ENCODE results near the gene AEBP2.
"Not testable (repeated sequence)": the region's sequence is repeated elsewhere in the genome, so short reads cannot be mapped to it uniquely, and the experiment has no call there.

Gene AEBP2

GRCh38 chr12:19458733-19459132 lies 19.4 kb downstream of the AEBP2 start:
- DNase-seq (ENCODE audit: low spot score), result no peak
- no peak for TF ChIP-seq CTCF (IDR thresholded peaks at IDR 0.05; ENCODE audit: extremely low read depth, missing control alignments)

DNA sequence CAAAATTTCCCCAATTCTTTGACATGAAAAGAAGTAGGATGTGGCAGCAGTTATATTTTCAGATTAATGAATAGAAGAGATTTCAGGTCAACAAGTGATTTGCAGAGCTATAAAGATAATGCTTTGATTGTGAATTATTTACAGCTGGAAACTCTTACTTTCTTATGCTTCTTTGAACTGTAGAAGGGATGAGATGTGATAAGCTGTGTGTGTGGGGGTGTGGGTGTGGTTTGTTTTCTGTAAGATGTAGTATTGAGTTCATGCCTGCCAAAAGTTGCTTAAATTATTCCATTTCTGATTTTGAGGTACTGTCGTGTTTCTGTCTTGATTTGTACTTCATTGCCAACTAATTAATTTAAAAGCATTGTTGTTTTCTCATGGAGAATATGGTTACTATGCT lies 22.7 kb downstream of the AEBP2 start:
- DNase-seq (ENCODE audit: low spot score), result no peak
- TF ChIP-seq CTCF (IDR thresholded peaks at IDR 0.05; ENCODE audit: extremely low read depth, missing control alignments), result no peak

GRCh38 chr12:19462406-19462805 lies 23.1 kb downstream of the AEBP2 start:
- TF ChIP-seq CTCF (IDR thresholded peaks at IDR 0.05; ENCODE audit: extremely low read depth, missing control alignments), result no peak
- no peak for DNase-seq (ENCODE audit: low spot score)

DNA sequence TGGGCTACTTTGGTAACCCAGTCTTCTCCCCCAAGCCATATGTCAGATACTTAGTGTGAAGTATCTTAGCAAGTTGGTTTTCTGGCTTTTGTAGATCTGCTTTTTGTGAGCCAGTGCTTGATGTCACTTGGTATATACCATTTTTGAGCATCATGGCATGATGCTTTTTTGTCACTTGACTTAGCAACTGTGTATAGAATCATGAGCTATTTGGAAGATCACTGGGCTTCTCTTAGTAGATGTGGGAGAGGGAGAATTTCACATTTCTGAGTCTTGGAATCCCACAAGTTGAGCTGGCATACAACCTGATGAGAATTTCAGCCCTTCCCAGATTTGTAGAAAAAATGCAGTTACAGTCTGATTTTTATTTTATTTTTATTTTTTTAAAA lies 24.9 kb downstream of the AEBP2 start:
- no peak for TF ChIP-seq CTCF (IDR thresholded peaks at IDR 0.05; ENCODE audit: extremely low read depth, missing control alignments)
- no peak for DNase-seq (ENCODE audit: low spot score)

DNA sequence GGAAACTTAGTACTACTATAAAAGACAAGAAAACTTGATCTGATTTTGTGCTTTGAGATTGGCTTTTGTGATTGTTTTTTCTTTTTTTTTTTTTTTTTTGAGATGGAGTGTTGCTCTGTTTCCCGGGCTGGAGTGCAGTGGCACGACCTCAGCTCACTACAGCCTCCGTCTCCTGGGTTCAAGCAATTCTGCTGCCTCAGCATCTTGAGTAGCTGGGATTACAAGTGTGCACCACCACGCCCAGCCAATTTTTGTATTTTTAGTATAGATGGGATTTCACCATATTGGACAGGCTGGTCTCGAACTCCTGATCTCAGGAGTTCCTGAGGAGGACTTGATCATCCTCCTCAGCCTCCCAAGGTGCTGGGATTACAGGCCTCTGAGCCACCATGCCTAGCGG lies 26.4 kb downstream of the AEBP2 start:
- DNase-seq (ENCODE audit: low spot score), result no peak
- TF ChIP-seq CTCF (IDR thresholded peaks at IDR 0.05; ENCODE audit: extremely low read depth, missing control alignments), result no peak

- TF ChIP-seq CTCF (IDR thresholded peaks at IDR 0.05; ENCODE audit: extremely low read depth, missing control alignments), result no peak
- DNase-seq (ENCODE audit: low spot score), result no peak
Measured at GRCh38 chr12:19474147-19474546, 34.9 kb downstream of the AEBP2 start.

DNA sequence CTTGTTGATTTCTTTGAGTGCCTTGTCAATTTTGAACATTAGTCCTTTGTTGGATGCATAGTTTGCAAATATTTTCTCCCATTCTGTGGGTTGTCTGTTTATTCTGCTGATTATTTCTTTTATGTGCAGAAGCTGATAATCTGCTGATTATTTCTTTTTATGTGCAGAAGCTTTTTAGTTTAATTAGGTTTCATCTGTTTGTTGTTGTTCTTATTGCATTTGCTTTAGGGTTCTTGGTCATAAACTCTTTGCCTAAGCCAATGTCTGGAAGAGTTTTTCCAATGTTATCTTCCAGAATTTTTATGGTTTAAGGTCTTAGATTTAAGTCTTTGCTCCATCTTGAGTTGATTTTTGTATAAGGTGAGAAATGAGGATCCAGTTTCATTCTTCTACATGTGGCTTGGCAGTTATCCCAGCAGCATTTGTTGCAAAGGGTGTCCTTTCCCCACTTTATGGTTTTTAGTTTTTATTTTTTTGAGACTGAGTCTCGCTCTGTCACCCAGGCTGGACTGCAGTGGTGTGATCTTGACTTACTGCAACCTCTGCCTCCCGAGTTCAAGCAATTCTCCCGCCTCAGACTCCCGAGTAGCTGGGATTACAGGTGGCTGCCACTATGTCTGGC lies 36.7 kb downstream of the AEBP2 start:
- DNase-seq (ENCODE audit: low spot score), result not testable (repeated sequence)

- DNase-seq (ENCODE audit: low spot score), result no peak
- no peak for TF ChIP-seq CTCF (IDR thresholded peaks at IDR 0.05; ENCODE audit: extremely low read depth, missing control alignments)
Measured at GRCh38 chr12:19477071-19477470, 37.8 kb downstream of the AEBP2 start.

Measured in GM20000 (cell line).